WERI-Rb-1 (cell line): ENCODE measurements around the gene PDE7B.
"Not testable (repeated sequence)": the region's sequence is repeated elsewhere in the genome, so short reads cannot be mapped to it uniquely, and the experiment has no call there.

ENCODE experiments used
- DNase-seq: peaks from one replicate; pipeline ENCODE4 v3.0.0-alpha.2; 2020
- H3K27ac ChIP-seq: fragments of 250-450 bp; sonication (Bioruptor Pico); 2 replicates; pipeline ENCODE4 v1.5.1; 2020; ENCODE audit warnings: mild to moderate bottlenecking, moderate library complexity
- H3K27me3 ChIP-seq: fragments of 250-450 bp; sonication (Bioruptor Pico); 2 replicates; pipeline ENCODE4 v1.5.1; 2021; ENCODE audit warnings: mild to moderate bottlenecking, low read depth, moderate library complexity; ENCODE audit not compliant: insufficient read depth, severe bottlenecking
- H3K36me3 ChIP-seq: fragments of 250-450 bp; sonication (Bioruptor Pico); 2 replicates; pipeline ENCODE4 v1.5.1; 2020; ENCODE audit warnings: mild to moderate bottlenecking, moderate library complexity
- H3K4me3 ChIP-seq: 2 replicates; pipeline ENCODE4 v1.5.1; 2011; ENCODE audit warnings: low read depth, mild to moderate bottlenecking, control low read depth, low read length
- H3K9me3 ChIP-seq: fragments of 250-450 bp; sonication (Bioruptor Pico); 2 replicates; pipeline ENCODE4 v1.5.1; 2021; ENCODE audit warnings: mild to moderate bottlenecking, moderate library complexity; ENCODE audit not compliant: severe bottlenecking
- TF ChIP-seq, protein P1 (sequence below): IDR thresholded peaks from 2 replicates; pipeline ENCODE4 v1.5.1; 2011; ENCODE audit warnings: low read depth, mild to moderate bottlenecking, control low read depth, inconsistent platforms, low read length

Gene PDE7B

GRCh38 chr6:136104556-136104955 lies 253.1 kb downstream of the PDE7B start:
- Histone ChIP-seq H3K9me3 (no peaks in the 10 kb centered on the region), H3K36me3 (no peaks in the 10 kb centered on the region), H3K27ac (no peak overlapping the region), H3K4me3 (no peak overlapping the region), H3K27me3 (no peaks in the 10 kb centered on the region)
- DNase-seq, result no peak
- TF ChIP-seq, protein P1, sequence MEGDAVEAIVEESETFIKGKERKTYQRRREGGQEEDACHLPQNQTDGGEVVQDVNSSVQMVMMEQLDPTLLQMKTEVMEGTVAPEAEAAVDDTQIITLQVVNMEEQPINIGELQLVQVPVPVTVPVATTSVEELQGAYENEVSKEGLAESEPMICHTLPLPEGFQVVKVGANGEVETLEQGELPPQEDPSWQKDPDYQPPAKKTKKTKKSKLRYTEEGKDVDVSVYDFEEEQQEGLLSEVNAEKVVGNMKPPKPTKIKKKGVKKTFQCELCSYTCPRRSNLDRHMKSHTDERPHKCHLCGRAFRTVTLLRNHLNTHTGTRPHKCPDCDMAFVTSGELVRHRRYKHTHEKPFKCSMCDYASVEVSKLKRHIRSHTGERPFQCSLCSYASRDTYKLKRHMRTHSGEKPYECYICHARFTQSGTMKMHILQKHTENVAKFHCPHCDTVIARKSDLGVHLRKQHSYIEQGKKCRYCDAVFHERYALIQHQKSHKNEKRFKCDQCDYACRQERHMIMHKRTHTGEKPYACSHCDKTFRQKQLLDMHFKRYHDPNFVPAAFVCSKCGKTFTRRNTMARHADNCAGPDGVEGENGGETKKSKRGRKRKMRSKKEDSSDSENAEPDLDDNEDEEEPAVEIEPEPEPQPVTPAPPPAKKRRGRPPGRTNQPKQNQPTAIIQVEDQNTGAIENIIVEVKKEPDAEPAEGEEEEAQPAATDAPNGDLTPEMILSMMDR, result no peak

DNA sequence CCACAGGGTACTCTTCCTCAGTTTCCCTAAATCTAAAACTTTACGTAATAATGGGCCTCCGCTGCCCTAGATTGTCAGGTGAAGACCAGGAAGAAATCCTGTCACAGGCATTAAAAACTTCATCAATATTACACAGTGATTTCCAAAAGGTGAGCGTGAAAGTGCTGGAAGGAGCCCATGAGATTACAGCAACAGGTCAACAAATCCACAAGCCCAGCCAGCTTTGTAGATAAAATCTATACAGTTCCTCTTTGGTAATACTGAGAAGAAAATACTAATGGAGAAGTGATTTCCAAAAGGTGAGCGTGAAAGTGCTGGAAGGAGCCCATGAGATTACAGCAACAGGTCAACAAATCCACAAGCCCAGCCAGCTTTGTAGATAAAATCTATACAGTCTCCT lies 254.3 kb downstream of the PDE7B start:
- H3K27ac ChIP-seq, DNase-seq, H3K27me3 ChIP-seq, H3K9me3 ChIP-seq, H3K4me3 ChIP-seq, H3K36me3 ChIP-seq: not testable (repeated sequence)

- H3K9me3 ChIP-seq, result no peaks in the 10 kb centered on the region
- TF ChIP-seq, protein P1, result no peak
- H3K27ac ChIP-seq, result no peak overlapping the region
- no peak overlapping the region for H3K4me3 ChIP-seq
- H3K36me3 ChIP-seq, result no peaks in the 10 kb centered on the region
- H3K27me3 ChIP-seq, result no peaks in the 10 kb centered on the region
- DNase-seq, result no peak
Observed at GRCh38 chr6:136108361-136108945, 257.0 kb downstream of the PDE7B start.

DNA sequence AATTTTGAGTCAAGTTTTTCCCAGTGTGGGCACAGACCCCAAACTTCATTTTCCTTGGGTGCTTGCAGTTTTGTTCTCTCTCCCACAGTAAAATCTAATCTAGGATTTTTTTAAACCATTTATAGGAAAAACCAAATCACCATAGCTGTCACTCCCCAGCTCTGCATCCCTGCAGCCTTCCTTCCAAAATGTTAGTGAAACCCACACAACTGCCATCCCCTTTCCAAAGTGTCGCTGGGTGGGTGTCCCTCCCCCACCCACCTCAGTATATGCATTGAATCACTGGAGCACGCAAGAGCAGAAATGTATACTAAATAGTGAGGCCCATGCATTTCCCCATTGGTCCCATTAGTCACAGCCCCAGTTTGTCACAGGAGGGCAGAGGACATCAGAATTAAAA lies 260.3 kb downstream of the PDE7B start:
- H3K4me3 ChIP-seq, result no peak overlapping the region
- no peak for DNase-seq
- TF ChIP-seq, protein P1, result no peak

DNA sequence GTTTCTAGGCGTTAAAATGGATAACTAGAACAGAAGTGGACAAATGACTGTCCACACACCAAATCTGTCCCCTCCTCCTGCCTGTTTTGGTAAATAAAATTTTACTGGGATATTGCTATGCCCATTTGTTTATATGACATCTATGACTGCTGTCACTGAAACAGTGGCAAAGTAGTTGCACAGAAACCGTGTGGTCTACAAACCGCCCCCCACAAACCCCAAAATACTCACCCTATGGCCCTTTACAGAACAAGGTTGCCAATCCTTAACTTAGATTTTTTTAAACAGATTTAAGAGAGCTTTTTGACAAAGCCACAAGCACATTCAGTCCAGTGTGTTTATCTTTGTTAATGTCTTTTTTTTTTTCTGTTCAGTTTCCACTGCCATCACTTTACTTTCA lies 260.8 kb downstream of the PDE7B start:
- Histone ChIP-seq H3K27me3 (no peaks in the 10 kb centered on the region), H3K27ac (no peak overlapping the region), H3K9me3 (no peaks in the 10 kb centered on the region), H3K36me3 (no peaks in the 10 kb centered on the region), H3K4me3 (no peak overlapping the region)
- no peak for DNase-seq
- TF ChIP-seq, protein P1, result no peak

More for the DNA sequence above, 260.3 kb downstream of the PDE7B start:
- no peak overlapping the region for H3K27ac ChIP-seq
- H3K36me3 ChIP-seq, result no peaks in the 10 kb centered on the region
- H3K9me3 ChIP-seq, result no peaks in the 10 kb centered on the region
- H3K27me3 ChIP-seq, result no peaks in the 10 kb centered on the region

DNA sequence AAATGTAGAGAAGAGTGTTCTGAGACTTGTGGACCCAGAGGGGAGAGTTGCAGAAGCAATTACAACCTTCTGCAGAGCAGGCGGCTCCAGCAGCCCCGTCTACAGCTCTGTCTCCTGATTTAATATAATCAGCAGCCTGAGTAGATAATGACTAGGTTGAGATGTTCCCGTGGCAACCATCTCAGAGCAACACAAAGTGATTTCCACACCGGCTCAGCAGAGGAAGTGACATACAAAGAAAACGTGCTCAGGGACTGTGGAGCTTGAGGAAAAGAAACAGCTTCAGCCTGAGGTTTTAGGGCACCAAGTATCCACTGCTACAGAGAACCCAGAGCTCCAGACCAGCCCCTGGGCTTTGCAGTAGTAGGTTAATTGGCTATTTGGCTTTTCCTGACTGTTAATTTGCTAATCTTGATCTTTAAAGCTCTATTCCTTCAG lies 262.3 kb downstream of the PDE7B start:
- DNase-seq, result peak; percentile 75
- peak overlapping the region; percentile 57 for H3K27ac ChIP-seq
- no peaks in the 10 kb centered on the region for H3K9me3 ChIP-seq

More for the DNA sequence above, 262.3 kb downstream of the PDE7B start:
- H3K36me3 ChIP-seq, result no peaks in the 10 kb centered on the region
- no peaks in the 10 kb centered on the region for H3K27me3 ChIP-seq
- H3K4me3 ChIP-seq, result peak overlapping the region; percentile 17; the same call in 1 of the 2 replicates
- TF ChIP-seq, protein P1, result no peak
